Cardiac septum (tissue), 1 donor: ENCODE measurements around the gene MCRIP1. TPM values are rescaled to one million over a fixed set of nuclear protein-coding genes. Genes with fewer than 3 reads are reported as not detected.
"Not testable (repeated sequence)": the region's sequence is repeated elsewhere in the genome, so short reads cannot be mapped to it uniquely, and the experiment has no call there.

Source experiments
- DNase-seq: peaks from one replicate; pipeline ENCODE4 v3.0.0-alpha.2; 2020; ENCODE audit warnings: low spot score
- intact Hi-C: fragments of 100-400 bp; cut with DNase I; formaldehyde crosslinking; loops from one replicate; pipeline ENCODE4 v1.14.0; 2022
- total RNA-seq: library from RNA; stranded (reverse); fragmentation: NEBNext Ultra II Directional; extraction: Animal tissue kit (Norgen Biotek cat#: 25700); gene quantifications from one replicate; pipeline ENCODE4 v1.2.1, GENCODE V29; 2021
- donor health status: DM: no; HTN: no; CAD: no.

Gene MCRIP1
- total RNA-seq, 1 donor from 2014 or later: 102 TPM

DNA sequence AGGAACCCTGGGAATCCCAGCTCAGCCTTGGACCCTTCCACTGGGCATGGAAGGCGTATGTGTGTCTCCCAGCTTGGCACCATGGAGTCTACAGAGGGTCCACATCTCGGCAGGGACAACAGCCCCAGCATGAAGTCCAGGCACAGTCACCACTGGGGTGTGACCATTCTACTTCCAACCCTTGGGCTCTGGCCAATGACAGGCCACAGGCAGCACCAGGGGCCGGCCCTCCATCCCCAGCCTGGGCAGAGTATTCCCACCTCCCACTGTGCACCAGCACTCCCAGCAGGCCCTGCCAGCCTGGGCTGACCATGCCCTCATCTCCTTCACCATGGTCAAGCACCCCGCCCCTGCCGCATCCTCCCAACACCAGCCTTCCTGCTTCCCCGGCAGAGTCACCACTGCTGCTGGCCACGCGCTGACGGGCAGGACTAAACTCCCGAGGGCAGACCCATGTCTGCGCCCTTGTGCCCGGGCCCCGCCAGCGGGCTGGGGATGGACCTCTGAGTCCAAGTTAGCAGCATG is 11.3 kb upstream of the MCRIP1 start:
- intact Hi-C loops: no loop called here
- DNase-seq: no peak

DNA sequence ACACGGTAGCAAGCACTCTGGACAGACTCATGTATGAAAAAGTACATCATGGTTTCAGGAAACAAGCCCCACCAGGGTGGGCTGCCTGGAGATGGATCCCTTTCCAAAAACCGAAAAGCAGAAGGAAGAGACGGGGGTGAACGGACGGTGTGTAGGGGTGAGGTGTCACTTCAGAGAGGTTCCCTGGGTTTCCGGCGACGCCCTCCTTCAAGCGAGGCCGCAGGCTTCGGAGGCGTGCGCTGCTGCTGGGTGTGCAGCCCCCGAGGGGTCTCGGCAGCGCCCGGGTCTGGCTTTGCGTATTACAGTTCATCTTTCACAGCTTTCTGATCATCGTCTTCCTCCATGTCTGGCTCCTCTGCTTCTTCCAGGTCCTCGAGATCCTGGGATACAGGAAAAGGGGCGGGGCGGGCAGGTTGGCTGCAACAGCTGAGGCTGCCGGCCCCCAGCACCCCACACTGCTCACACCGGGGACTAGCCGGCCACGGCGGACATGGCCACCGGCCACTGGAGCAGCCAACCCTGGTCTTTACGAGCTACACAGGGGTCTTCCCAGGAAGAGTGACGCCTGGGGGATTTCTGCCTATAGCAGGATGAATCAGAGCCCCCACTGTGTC is 10.7 kb upstream of the MCRIP1 start:
- intact Hi-C loops: no loop called here
- DNase-seq: no peak

DNA sequence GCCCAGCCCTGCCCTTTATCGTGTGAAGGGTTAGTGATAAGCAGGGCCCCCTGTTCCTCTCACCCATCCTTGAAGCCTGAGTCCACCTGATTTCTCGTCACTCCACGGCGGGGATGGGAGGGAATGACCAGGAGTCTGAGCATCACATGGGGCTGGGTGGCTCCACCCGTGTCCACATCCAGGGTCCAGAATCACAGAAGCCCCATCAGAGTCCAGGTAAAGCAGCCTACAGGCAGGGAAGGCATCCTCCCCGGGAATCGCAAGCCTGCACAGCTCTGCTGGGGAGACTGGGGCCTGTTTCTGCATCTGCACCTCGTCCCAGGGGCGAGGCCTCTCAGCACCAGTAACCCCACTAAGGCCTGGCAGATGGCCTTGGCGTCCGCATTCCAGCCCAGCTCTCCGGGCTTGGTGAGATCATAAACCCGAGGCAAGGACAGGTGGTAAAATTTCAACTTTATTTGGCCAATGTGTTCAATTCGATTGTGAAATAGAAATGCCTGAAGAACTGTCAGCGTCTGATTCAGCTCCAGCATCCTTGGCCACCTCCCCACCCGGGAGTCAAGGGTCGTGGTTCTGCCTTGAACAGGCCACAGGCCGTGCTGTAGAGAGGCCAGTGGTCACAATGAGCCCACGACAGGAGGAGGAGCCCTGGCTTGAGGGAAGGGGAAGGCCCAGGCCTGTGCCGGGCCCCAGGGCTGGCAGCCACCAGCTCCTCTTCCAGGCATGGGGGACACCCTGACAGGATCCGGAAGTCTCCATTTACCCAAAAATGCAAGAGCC is 9.8 kb upstream of the MCRIP1 start:
- DNase-seq: no peak
- intact Hi-C loops: no loop called here

DNA sequence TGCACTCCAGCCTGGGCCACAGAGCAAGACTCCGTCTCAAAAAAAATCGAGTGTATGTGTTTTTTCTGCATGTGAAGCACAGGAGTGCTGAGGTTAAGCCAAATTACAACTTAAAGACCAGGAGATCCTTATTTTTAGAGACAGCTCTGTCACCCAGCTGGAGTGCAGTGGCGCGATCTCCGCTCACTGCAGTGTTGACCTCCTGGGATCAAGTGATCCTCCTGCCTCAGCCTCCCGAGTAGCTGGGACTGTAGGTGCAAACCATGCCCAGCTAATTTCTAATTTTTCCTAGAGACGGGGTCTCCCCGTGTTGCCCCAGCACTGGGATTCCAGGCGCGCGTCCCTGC is 9.3 kb upstream of the MCRIP1 start:
- intact Hi-C loops: no loop called here
- DNase-seq: no peak

DNA sequence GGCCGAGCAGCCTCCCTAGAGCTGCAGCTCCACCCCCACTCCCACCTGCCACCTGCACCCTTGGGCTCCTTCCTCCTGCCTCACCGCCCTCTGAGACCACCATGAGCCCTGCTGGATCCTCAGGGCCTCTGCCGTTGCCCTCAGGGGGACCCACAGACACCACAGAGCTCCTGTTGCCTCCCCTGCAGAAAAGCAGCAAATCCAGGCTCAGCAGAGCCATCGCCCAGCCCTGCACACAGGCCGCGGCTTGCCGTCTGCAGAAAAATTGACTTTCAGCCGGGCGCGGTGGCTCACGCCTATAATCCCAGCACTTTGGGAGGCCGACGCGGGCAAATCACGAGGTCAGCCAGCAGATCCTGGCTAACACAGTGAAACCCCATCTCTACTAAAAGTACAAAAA is 8.8 kb upstream of the MCRIP1 start:
- no peak for DNase-seq
- intact Hi-C loops: no loop called here

DNA sequence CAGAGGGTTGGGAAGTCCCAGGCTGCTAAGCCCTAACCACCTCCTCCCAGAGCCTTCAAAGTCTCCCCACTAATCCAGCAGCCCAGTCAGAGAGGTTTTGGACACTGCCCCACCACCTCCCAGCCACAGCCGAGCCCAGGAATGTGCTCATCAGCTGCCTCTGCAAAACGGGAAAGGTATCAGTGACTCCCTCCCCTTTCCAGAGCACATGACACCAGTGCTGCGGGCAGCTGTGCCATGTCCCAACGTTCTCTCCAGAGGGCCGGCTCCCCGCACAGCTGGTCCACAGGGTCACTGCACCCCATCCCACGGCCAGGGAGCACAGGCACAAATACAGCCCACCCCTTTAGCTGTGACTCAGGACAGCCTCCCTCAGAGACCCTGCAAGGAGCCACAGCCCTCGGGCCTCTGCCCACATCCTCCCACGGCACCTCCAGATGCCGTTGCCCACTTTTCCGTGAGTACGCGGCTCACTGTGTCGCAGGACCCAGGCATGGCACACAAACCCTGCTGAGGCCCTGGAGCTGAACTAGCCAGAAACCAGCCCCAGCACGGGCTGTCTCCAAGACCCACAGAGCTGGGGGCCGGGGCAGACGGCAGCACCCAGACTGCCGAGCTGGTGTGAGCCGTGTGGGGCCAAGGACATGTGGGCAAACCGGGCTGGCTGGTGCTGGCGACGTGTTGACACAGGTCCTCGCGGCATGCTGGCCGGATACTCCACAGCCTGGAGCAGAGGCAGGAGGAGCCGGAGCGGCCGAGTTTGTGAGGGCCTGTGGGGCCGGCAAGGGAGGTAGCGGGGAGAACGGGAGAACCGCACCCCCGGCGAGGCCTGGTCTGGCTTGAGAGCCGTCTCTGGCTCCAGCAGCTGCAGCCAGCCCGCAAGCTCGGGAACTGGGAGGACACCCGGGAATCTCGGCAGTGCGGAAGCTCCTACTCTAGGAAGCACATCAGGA is 8.0 kb upstream of the MCRIP1 start:
- no peak for DNase-seq
- intact Hi-C loops: no loop called here

DNA sequence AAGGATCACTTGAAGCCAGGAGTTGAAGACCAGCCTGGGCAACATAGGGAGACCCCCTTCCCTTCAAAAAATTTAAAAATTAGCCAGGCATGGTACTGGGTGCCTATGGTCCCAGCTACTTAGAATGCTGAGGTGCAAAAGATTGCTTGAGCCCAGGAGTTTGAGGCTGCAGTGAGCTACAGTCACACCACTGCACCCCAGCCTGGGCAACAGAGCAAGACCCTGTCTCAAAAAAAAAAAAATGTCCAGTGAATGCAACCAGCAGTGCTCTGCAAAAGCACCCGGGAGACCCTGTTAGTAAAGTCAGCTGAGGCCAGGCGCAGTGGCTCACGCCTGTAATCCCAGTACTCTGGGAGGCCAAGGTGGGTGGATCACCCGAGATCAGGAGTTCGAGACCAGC is 7.0 kb upstream of the MCRIP1 start:
- intact Hi-C loops: not testable (repeated sequence)

DNA sequence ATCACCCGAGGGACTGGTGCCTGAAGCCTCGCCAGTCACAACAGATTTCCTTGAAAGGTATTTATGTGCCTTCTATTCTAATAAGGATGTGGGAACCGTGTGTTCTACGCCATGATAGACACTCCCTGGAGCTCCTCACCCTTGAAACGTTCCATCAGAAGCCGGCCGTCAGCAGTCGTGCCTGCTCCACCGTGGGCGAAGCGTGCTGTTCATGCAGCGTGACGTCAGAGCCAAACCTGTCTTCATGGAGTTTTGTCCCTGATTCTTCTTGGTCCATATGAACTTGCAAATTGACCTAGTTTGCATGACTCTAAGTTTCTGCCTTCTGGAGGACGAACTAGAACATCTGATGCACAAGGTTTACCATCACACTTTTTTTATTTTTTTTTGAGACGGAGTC is 6.2 kb upstream of the MCRIP1 start:
- intact Hi-C loops: no loop called here

More for the DNA sequence above, 7.0 kb upstream of the MCRIP1 start:
- not testable (repeated sequence) for DNase-seq

DNA sequence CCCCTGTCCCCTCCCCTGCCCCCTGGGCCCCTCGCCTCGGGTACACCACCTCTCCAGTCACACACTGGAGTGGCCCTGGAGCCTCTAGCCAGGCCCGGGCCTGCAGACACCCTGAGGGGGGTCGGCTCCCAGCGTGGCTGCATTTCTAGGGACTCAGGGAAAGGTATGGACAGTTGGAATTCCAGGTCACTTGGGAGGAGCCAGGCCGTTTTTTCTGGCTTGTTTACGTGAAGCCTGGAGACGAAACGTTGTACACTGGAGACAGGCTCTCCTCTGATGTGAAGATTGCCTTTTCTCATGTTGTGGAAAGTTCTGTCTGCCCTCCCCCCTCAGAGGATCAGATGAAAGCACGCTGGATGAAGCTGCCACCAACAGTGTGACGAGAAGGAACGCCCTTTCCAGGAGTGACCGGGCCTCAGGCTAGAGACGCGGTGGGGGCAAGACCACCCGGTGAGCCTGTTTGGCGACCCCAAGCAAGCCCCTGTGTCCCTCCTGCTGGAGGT is 5.7 kb upstream of the MCRIP1 start:
- intact Hi-C loops: no loop called here
- no peak for DNase-seq

More for the DNA sequence above, 6.2 kb upstream of the MCRIP1 start:
- no peak for DNase-seq

DNA sequence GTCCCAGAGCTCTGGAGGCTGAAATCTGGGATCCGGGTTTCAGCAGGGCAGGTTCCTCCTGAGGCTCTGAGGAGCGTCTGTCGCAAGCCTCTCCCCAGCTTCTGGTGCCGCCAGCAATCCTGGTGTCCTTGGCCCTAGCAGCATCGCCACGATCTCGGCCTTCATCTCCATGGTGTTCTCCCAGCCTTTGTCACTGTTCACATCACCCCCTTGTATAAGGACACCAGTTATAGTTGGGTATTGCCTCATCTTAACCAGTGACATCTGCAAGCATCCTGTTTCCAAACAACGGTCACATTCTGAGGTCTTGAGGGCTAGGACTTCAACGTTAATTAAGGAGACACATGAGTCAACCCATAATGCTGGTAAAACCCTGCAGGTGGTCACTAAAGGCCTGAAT is 4.5 kb upstream of the MCRIP1 start:
- intact Hi-C loops: no loop called here
- no peak for DNase-seq

DNA sequence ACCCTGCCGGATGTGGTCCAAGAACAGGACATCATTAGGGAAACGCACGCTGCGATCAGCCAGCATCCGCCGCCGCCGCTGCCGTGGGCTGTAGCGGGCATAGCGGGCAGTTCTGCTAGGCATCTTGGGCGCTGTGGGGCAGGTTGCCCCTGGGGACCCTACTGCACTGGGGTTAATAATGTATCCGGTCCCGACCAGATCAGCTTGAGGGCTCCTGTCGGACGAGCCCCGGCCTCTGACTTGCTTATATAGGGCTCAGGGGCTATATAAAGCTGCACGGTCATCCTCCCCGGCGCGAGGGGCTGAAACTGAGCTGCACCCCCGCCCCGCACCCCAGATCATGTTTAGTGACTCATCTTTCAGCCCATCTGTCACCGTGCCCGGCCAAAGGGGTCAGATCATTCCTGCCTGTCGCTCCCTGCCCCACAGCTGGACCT is 1.8 kb upstream of the MCRIP1 start, which contains the start of gene PPP1R27:
TSS of gene PPP1R27 (minus strand) at position 220 of the 437 bp plus-strand sequence. CDS start at position 123, 97 bp downstream.
- intact Hi-C loops: loop anchor here (5.0 kb wide), 1 partner anchor 37 kb away; the partner anchor contains the start of gene ARHGDIA
- no peak for DNase-seq

DNA sequence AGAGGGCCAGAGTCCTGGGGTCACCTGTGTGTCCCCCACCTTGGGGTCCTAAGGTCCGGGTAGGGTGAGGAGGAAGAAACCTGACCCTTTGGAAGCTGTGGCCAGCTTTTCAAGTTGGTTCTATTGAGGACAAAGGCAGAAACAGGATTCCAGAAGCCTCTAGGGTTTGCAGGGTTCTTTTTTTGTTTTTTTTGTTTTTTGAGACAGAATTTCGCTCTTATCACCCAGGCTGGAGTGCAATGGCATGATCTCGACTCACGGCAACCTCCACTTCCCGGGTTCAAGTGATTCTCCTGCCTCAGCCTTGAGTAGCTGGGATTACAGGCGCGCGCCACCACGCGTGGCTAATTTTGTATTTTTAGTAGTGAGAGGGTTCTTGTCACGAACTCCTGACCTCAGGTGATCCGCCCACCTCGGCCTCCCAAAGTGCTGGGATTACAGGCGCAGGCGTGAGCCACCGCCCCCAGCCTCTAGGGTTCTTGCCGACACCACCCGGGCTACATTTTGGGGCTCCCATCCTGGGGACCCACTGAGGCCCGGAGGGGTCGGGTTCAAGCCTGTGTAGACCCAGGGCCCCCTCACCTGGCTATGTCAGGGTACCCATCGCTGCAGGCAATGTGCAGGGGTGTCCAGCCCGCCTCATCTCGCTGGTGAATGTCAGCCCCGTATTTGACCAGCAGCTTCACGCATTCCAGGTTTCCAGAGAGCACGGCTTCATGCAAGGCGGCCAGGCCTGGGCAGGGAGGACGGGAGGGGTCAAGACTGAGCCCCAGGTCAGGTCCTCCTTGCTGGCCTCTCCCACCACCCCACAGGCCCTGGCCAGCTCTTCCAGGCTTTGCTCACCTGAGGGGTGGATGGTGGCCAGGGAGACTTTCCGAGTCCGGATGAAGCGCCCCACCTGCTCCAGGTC is 1.1 kb upstream of the MCRIP1 start:
- intact Hi-C loops: loop anchor here (2.0 to 5.0 kb wide), 2 partner anchors 27 to 38 kb away; partner anchors contain the start of genes ARHGDIA and P4HB
- no peak for DNase-seq

DNA sequence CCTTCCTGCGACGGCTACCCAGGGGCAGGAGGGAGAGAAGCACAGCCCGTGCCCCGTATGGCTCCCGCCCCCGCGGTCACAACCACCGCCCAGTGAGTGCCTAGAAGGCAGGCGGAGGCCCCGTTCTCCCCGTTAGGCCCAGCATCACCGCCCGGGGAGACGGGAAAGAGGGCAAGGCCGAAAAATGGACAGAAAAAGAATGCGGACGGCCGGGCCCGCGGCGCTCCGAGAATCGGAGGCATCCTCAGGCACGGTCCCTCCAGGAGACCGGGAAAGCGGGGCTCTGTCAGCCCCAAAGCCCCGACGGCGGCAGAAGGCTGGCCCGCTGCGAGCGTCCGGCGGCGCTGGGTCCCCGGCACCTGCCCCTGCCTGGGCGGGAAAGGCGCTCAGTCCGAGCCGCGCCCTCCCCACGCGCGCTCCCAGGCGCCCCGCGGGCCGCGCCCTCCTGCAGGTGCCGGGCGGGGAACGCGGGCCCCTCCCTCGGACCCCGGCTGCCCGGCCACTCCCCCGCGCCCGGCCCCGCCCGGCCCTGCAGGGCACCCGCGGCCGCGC is 407 bp downstream of the MCRIP1 start:
- intact Hi-C loops: loop anchor here (2.0 to 5.0 kb wide), 2 partner anchors 28 to 40 kb away; partner anchors contain the start of genes ARHGDIA and P4HB
- DNase-seq: peak; percentile 82

DNA sequence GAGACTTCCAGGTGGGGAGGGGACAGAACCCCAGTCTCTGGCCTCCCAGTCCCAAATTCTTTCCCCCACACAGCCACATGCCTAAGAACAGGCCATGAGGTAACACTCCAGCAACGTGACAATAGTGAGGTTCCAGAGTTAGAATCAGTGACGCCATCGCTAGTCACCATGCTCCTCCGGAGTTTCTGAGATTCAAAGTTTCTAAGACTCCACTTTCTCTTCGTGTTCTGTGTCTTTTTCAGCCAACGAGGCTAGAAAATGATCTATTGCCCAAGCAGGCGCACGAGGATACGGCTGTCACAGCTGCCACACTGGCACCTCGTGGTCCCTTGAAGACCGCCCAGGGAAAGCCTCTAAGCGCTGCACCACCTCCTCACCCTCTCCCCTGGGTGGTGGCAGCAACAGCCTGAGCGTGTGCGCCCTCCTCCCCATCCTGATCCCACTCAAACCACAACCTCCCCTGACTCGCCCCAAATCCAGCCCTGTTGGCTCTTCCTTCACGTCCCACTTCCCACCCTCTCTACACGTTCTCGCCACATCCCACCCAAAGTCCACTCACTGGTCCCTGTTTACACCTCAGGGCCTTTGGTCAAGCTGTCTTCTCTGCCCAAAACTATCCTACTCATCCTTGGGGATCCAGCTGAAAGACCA is 1.0 kb downstream of the MCRIP1 start:
- DNase-seq: no peak
- intact Hi-C loops: loop anchor here (2.0 to 5.0 kb wide), 2 partner anchors 29 to 40 kb away; partner anchors contain the start of genes ARHGDIA and P4HB

DNA sequence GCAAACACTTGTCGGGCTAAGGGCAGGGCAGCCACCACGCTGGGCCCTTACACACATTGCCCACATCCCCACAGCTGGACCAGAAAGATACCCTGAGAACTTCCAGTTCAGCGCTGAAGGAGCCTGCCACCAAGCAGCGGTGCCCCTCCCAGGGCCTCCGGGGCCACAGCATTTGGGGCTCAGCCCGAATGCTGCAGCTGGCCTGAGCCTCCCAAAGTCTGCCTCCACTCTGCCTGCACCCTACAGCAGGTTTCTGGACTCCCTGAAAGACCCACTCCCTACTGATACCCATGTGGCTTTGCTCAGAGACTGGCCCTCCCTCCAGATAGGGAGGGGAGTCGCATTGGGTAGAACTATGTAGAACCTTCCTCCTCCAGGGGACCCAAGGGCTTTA is 1.5 kb downstream of the MCRIP1 start:
- intact Hi-C loops: loop anchor here (5.0 kb wide), 1 partner anchor 41 kb away; the partner anchor contains the start of gene ARHGDIA

DNA sequence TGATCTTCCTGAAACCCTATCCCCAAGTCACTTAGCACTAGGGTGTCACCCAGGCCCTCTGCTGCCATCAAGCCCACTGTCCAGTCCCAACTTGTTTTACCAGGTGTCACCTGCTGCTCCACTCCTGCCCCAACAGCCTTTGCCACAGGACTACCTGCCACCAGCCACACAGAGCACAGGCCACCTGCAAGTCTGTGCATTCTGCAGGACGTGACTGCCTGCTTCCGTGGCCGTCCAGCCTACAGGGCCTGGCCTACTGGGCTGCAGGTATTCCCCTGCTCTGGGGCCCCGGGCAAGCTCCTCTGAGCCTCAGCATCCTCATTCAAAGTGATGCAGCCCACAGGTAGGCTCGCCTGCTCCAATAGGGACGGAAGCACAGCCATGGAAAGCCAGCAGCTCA is 3.2 kb downstream of the MCRIP1 start:
- no peak for DNase-seq
- intact Hi-C loops: loop anchor here (5.0 kb wide), 1 partner anchor 42 kb away; the partner anchor contains the start of gene ARHGDIA

More for the DNA sequence above, 1.5 kb downstream of the MCRIP1 start:
- DNase-seq: no peak

DNA sequence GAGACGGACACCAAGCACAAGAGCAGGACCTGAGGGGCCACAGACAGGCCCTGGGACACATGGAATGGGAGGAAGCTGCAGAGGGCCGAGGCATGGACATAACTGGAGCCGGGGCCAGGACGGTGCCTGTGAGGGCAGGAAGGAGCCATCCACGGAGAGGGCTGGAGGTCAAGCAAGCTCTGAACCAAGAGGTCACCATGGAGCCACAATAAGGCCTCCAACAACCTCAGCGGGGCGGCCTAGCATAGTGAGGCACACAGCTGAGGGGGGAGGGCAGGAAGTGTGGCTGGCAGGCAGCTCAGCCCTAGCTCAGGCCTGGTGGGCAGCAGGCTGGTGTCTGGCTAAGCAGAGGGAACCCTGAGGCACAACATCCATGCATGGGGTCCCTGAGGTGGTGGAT is 4.4 kb downstream of the MCRIP1 start:
- no peak for DNase-seq
- intact Hi-C loops: no loop called here
